GM12874 (cell line): Measurements from ENCODE around the gene GPC6.
A peak's percentile ranks its signal among the peaks of the same experiment; 100 is the strongest.

Experiments
- TF ChIP-seq, protein P1 (sequence below): IDR thresholded peaks from 2 replicates; pipeline ENCODE4 v1.5.1; 2011; ENCODE audit warnings: low read depth, mild to moderate bottlenecking, control low read depth, low read length, moderate library complexity; ENCODE audit not compliant: insufficient read depth

The GPC6 gene

DNA sequence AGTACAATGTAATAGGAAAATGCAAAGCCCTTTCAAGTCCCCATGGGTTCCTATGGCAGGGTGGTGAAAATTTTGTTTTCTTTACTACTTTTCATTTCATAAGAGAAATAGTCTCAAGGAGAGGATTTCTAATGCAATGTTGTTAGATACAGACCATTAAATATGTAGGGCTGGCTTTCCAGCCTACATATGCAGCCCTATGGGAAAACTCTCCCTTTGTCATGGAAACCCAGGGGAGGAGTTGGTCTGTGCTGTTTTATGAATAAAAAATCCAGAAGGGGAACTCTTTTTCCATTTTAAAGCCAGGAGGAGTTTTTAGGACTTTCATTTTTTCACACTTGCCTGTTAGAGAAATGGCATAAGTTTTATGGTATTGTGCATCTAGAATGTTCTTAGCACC, 1133.3 kb downstream of the GPC6 start:
- TF ChIP-seq, protein P1, sequence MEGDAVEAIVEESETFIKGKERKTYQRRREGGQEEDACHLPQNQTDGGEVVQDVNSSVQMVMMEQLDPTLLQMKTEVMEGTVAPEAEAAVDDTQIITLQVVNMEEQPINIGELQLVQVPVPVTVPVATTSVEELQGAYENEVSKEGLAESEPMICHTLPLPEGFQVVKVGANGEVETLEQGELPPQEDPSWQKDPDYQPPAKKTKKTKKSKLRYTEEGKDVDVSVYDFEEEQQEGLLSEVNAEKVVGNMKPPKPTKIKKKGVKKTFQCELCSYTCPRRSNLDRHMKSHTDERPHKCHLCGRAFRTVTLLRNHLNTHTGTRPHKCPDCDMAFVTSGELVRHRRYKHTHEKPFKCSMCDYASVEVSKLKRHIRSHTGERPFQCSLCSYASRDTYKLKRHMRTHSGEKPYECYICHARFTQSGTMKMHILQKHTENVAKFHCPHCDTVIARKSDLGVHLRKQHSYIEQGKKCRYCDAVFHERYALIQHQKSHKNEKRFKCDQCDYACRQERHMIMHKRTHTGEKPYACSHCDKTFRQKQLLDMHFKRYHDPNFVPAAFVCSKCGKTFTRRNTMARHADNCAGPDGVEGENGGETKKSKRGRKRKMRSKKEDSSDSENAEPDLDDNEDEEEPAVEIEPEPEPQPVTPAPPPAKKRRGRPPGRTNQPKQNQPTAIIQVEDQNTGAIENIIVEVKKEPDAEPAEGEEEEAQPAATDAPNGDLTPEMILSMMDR = no peak

DNA sequence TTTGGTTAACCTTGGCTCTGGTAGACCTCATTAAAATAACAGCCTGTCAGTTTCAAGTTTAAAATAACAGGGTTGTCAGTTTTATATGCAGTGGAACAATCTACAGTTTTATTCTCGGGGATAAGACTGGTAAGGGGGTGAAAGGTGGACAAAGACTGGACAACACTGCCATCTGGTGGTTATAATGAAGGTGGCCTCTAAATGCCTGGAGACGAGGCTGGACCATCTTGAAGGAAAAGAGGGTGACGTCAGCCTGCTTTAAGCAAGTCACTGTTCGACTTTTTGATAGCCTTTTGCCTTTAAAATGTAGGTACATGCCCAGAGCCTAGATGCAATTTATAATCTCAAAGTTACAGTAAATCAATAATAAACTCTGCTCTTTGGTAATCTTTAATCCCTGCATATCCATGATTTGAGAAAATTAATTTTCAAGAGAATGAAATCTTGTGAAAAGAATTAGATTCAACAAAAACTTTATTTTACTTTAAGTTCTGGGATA, 1135.9 kb downstream of the GPC6 start:
- TF ChIP-seq, protein P1 = peak; percentile 65

DNA sequence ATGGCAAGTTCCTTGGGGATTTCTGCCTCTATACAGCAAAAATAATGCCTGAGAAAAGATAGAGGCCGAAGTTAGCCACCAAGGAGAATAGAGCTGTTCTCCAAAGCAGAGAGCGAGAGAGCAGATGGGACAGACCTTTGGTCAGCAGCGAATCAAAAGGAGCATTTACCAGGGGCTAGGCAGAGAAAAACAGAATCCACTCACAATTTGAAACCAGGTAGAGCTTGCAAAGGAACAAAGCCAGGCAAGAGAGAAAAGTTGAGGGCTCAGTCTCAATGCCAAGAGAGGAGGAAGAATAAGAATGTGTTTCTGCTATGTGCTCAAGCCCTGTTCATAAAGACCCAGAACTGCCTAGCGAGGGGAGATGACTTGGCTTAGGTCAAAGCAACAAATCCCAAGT, 1140.1 kb downstream of the GPC6 start:
- TF ChIP-seq, protein P1 = no peak

DNA sequence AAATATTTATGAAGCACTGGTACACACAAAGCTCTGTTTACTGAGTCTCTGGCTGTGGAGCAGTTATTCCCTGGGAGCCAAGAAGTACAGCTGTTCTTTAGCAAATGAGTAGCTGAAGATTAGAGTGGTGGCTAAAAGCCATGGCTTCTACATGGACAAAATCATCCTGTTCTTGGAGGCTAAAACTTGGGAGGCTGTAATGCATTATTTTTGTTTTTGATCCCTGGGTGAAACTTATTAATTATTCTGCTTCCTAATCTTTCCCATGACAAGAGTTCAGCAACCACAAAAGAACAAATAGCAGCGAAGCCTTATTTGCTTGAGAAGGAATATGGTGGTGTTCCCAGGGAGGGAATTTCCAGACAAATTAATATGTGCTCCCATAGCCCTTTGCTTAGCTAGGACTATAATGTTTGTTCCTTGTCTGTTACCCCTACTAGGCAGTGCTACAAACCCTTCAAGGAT, 1143.4 kb downstream of the GPC6 start:
- TF ChIP-seq, protein P1 = no peak

DNA sequence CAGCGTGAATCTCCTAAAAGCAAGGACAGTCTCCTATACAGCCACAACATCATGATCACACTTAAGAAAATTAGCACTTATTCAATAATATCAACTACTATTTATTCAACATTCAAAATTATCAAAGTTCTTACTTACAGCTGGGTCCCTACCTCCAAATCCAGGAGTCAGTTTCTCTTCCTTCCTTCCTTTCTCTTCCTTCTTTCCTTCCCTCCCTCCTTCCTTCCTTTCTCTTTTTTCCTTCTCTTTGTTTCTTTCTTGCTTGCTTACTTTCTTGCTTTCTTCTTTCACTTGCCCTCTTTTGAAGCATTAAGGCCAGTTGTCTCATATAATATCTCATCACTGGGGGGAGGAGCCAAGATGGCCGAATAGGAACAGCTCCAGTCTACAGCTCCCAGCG, 1145.2 kb downstream of the GPC6 start:
- TF ChIP-seq, protein P1 = no peak

DNA sequence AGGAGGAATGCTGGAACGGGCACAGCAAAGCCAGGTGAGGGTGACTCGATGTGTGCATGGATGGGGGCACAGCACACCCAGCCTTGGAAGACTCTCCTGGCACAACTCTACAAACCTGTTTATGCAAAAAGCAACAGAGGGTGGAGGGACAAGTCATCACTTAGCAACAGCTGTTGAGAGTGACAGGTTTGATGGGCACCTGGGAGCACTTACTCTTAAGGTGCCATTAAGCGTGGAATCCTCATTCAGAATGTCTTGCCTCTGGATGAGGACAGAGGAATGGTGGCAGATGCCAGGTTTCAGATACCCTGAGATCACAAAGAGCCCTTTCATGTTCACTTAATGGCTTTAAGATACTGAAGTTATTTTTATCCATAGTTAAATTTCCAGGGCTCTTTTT, 1155.9 kb downstream of the GPC6 start:
- TF ChIP-seq, protein P1 = no peak

DNA sequence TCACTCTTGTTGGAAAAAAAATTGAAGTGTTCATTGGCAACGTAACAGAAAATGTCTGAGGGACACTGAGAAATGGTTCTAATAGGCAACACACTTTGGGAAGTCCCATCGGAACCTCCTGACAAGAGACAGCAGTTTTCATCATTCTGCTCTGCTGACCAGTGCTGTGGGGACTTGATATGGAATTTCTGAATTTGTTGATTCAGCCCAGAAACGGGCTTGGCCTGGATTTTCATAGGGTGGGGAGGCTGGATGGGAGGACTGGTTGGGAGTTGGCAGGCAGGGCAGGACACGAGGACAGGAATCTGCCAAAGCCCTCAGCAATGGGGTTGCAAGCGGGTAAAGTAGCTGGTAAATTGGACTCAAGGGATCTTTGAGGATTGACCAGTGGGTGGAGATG, 1156.4 kb downstream of the GPC6 start:
- TF ChIP-seq, protein P1 = no peak
